T-cell (primary cell): ENCODE results near the gene CTBS. TPM values are rescaled to one million over a fixed set of nuclear protein-coding genes. Genes with fewer than 3 reads are reported as not detected.

Experiments used
- ATAC-seq, 4 experiments: fragments of 200-7000 bp in 3 of 4; fragments of 150-1000 bp in 1 of 4; cut with Tn5 transposase; replicated peaks in 1 of 4; 1 replicate in 3 of 4; 2 replicates in 1 of 4; pipeline ENCODE4 v1.10.0; 2021; ENCODE audit warnings: moderate library complexity in 3 of 4, mild to moderate bottlenecking in 2 of 4, moderate number of reproducible peaks in 1 of 4
- CTCF ChIA-PET, 2 donors: fragments of 300-600 bp; sonication (Branson Sonifier 250); formaldehyde crosslinking; loops; one replicate each; lab custom pipeline; 2022; ENCODE audit warnings: antibody characterized with exemption in 2 of 2; lab: Charles Lee
- POLR2A ChIA-PET, 2 donors: fragments of 300-600 bp; sonication (Branson Sonifier 250); formaldehyde crosslinking; loops; one replicate each; lab custom pipeline; 2022; ENCODE audit warnings: antibody characterized with exemption in 2 of 2; lab: Charles Lee
- DNase-seq, 35 experiments: peaks; one replicate each; pipeline versions ENCODE4 v3.0.0 to v3.0.0-alpha.2; 2013 to 2023
- H3K27ac ChIP-seq: one replicate; pipeline ENCODE4 v1.5.1; 2013; ENCODE audit warnings: low read length
- H3K27me3 ChIP-seq, 2 experiments: replicated peaks in 1 of 2; 1 replicate in 1 of 2; 2 replicates in 1 of 2; pipeline versions ENCODE4 v1.6.1 to v1.7.0; 2013; ENCODE audit warnings: low read length in 1 of 2, mixed read lengths in 1 of 2; ENCODE audit not compliant: control insufficient read depth in 2 of 2, insufficient read depth in 2 of 2; ENCODE audit errors: extremely low read depth in 1 of 2
- H3K36me3 ChIP-seq, 2 donors: 1 replicate in 1 of 2; 2 replicates in 1 of 2; pipeline versions ENCODE4 v1.6.1 to v1.7.0; 2013; ENCODE audit warnings: low read length in 1 of 2; ENCODE audit not compliant: control insufficient read depth in 2 of 2, insufficient read depth in 1 of 2; ENCODE audit errors: extremely low read depth in 1 of 2
- H3K4me1 ChIP-seq, 2 experiments: 1 replicate in 1 of 2; 2 replicates in 1 of 2; pipeline versions ENCODE4 v1.6.1 to v1.7.0; 2013; ENCODE audit warnings: low read length in 2 of 2, mixed read lengths in 1 of 2; ENCODE audit not compliant: insufficient read depth in 2 of 2, control insufficient read depth in 1 of 2; ENCODE audit errors: extremely low read depth in 1 of 2
- H3K4me3 ChIP-seq, 2 donors: 1 replicate in 1 of 2; 2 replicates in 1 of 2; pipeline versions ENCODE4 v1.5.1 to v1.7.0; 2013; ENCODE audit warnings: mild to moderate bottlenecking in 2 of 2, low read length in 1 of 2, moderate library complexity in 1 of 2; ENCODE audit not compliant: control insufficient read depth in 1 of 2; ENCODE audit errors: extremely low read depth in 1 of 2
- H3K9me3 ChIP-seq: 2 replicates; pipeline ENCODE4 v1.7.0; 2013
- H3K27ac Mint-ChIP-seq, 2 donors: one replicate each; pipeline ENCODE4 v1.8.0; 2020 to 2021; ENCODE audit warnings: mild to moderate bottlenecking in 2 of 2, mixed read lengths in 2 of 2
- H3K27me3 Mint-ChIP-seq, 2 donors: one replicate each; pipeline ENCODE4 v1.8.0; 2021 to 2022; ENCODE audit warnings: mixed read lengths in 2 of 2
- H3K36me3 Mint-ChIP-seq: one replicate; pipeline ENCODE4 v1.8.0; 2021; ENCODE audit warnings: mixed read lengths
- H3K4me1 Mint-ChIP-seq, 3 donors: one replicate each; pipeline ENCODE4 v1.8.0; 2020 to 2022; ENCODE audit warnings: mixed read lengths in 3 of 3, mild to moderate bottlenecking in 1 of 3
- H3K4me3 Mint-ChIP-seq, 3 donors: one replicate each; pipeline ENCODE4 v1.8.0; 2020 to 2022; ENCODE audit warnings: mild to moderate bottlenecking in 3 of 3, mixed read lengths in 3 of 3, moderate library complexity in 3 of 3
- H3K9me3 Mint-ChIP-seq, 3 donors: one replicate each; pipeline ENCODE4 v1.8.0; 2020 to 2022; ENCODE audit warnings: mixed read lengths in 3 of 3
- WGBS: methylation state at CpG from one replicate; pipeline ENCODE4 v1.1.5; 2013; ENCODE audit warnings: missing lambda C conversion rate; ENCODE audit not compliant: insufficient coverage; 5-methylcytosine and 5-hydroxymethylcytosine counted together
- total RNA-seq, 35 experiments: library from RNA in 6 of 35; stranded (reverse) in 6 of 35; fragments of 120-200 nt in 1 of 35; gene quantifications; one replicate each; pipeline versions ENCODE4 v1.2.1 to v1.2.4 and lab custom pipeline; 2013 to 2026

Gene CTBS
- total RNA-seq, 5 donors from 2014 or later (not counting 1 experiment from before 2014, with no cell fraction given) = 14.8 to 20.3 (median 16.4) TPM

GRCh38 chr1:84605157-84605556 is 30.9 kb upstream of the CTBS start:
- POLR2A ChIA-PET = no interaction called here
- CTCF ChIA-PET = interaction anchor here in 1 of 2 donors (1.4 kb wide), 1 partner anchor 15 kb away, joined by 3 read pairs; no protein-coding TSS in a partner anchor
- no peaks in the 10 kb centered on the region for H3K4me1 Mint-ChIP-seq
- H3K27me3 ChIP-seq = peaks cover 0 to 6% of the 10 kb centered on the region in 2 experiments
- no peaks in the 10 kb centered on the region for H3K4me1 ChIP-seq
- H3K4me3 ChIP-seq = peak overlapping the region in 1 of 2 donors; percentile 36
- peaks cover 8% of the 10 kb centered on the region for H3K36me3 Mint-ChIP-seq
- no peak overlapping the region for H3K4me3 Mint-ChIP-seq
- peaks cover 0 to 26% (median 25%) of the 10 kb centered on the region in 3 donors for H3K9me3 Mint-ChIP-seq
- H3K27ac Mint-ChIP-seq = no peak overlapping the region
- no peaks in the 10 kb centered on the region for H3K36me3 ChIP-seq
- no peaks in the 10 kb centered on the region for H3K27me3 Mint-ChIP-seq
- no peak for ATAC-seq
- H3K9me3 ChIP-seq = no peaks in the 10 kb centered on the region
- no peak for DNase-seq
- H3K27ac ChIP-seq = no peak overlapping the region
- WGBS = no CpG with 5 or more reads among the region's 1 CpG

GRCh38 chr1:84603941-84604830 is 29.9 kb upstream of the CTBS start:
- no peak for DNase-seq
- no peak overlapping the region for H3K27ac Mint-ChIP-seq
- ChIA-PET CTCF (interaction anchor here in 1 of 2 donors (1.4 kb wide), 1 partner anchor 16 kb away, joined by 3 read pairs; no protein-coding TSS in a partner anchor), POLR2A (no interaction called here)
- Histone ChIP-seq H3K9me3 (no peaks in the 10 kb centered on the region), H3K4me3 (no peak overlapping the region), H3K4me1 (no peaks in the 10 kb centered on the region), H3K27me3 (peaks cover 0 to 6% of the 10 kb centered on the region in 2 experiments), H3K36me3 (no peaks in the 10 kb centered on the region), H3K27ac (no peak overlapping the region)
- H3K36me3 Mint-ChIP-seq = peaks cover 8% of the 10 kb centered on the region
- H3K4me3 Mint-ChIP-seq = no peak overlapping the region
- H3K27me3 Mint-ChIP-seq = no peaks in the 10 kb centered on the region
- H3K9me3 Mint-ChIP-seq = peaks cover 0 to 26% (median 25%) of the 10 kb centered on the region in 3 donors
- H3K4me1 Mint-ChIP-seq = peaks cover 0 to 6% (median 1%) of the 10 kb centered on the region in 3 donors
- no peak for ATAC-seq
- 87% methylated on average over 5 of the region's 15 CpGs for WGBS

DNA sequence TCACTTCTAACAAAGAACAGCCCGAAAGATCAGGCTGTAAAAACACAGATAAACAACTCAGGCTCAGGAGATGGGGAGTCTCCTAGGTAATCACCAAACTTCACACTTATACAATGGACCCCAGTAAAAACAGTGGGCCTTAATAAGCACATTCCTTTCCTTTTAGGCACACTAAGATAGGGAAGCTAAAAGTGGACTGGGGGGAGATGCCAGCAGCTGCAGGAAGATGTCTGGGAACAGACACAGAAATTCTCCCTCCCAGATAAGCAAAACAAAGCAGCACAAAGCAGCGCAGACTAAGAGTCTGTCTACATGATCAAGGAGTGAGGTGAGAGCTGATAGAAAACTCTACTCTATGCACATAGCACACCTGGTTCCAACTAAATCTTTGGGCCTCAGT is 29.0 kb upstream of the CTBS start:
- Histone ChIP-seq H3K36me3 (no peaks in the 10 kb centered on the region), H3K4me1 (no peaks in the 10 kb centered on the region), H3K4me3 (no peak overlapping the region), H3K9me3 (no peaks in the 10 kb centered on the region), H3K27me3 (peaks cover 0 to 6% of the 10 kb centered on the region in 2 experiments), H3K27ac (no peak overlapping the region)
- DNase-seq (no peak), ATAC-seq (no peak)
- WGBS = no CpG with 5 or more reads among the region's 2 CpGs
- Mint-ChIP-seq H3K27ac (no peak overlapping the region), H3K4me1 (peaks cover 0 to 8% (median 3%) of the 10 kb centered on the region in 3 donors), H3K36me3 (peaks cover 8% of the 10 kb centered on the region), H3K9me3 (peaks cover 0 to 26% (median 25%) of the 10 kb centered on the region in 3 donors), H3K27me3 (no peaks in the 10 kb centered on the region), H3K4me3 (no peak overlapping the region)
- POLR2A ChIA-PET = no interaction called here
- CTCF ChIA-PET = no interaction called here

DNA sequence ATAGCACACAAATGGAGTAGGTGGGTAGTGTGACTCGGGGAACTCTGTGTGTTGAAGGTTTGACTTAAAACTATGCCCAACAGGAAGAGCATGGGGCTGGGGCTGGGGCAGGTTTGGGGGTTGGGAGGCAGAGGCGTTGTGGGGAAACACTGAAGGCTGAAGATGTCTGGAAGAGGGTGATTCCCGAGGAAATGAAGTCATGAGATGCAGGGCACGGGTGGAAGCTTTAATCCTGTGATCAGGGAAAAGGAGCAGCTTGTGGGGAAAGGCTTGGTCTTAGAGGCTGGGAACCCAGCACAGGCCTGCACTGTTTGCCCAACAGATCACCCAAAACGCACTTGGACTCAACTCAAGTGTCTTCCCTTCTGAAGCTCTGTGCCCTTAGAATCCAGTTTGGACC is 26.6 kb upstream of the CTBS start:
- no peak overlapping the region for H3K27ac Mint-ChIP-seq
- ChIA-PET POLR2A (no interaction called here), CTCF (interaction anchor here (0.5 to 0.8 kb wide), 4 partner anchors 29 to 1845 kb away, joined by 3 to 6 read pairs (median 3); no protein-coding TSS in a partner anchor)

GRCh38 chr1:84598846-84599741 is 24.9 kb upstream of the CTBS start:
- Mint-ChIP-seq H3K4me3 (no peak overlapping the region), H3K27me3 (no peaks in the 10 kb centered on the region), H3K36me3 (no peaks in the 10 kb centered on the region), H3K4me1 (peaks cover 0 to 8% (median 3%) of the 10 kb centered on the region in 3 donors), H3K9me3 (peaks cover 0 to under 1% (median 0%) of the 10 kb centered on the region in 3 donors), H3K27ac (peak overlapping the region in 1 of 2 donors; percentile 9)
- Histone ChIP-seq H3K9me3 (no peaks in the 10 kb centered on the region), H3K27me3 (no peaks in the 10 kb centered on the region), H3K4me3 (no peak overlapping the region), H3K27ac (no peak overlapping the region), H3K36me3 (no peaks in the 10 kb centered on the region), H3K4me1 (no peaks in the 10 kb centered on the region)
- DNase-seq = no peak
- CTCF ChIA-PET = interaction anchor here in 1 of 2 donors (0.5 kb wide), 1 partner anchor 492 kb away, joined by 3 read pairs; no protein-coding TSS in a partner anchor
- 59% methylated on average over 3 of the region's 5 CpGs for WGBS
- POLR2A ChIA-PET = no interaction called here
- ATAC-seq = no peak

More for the DNA sequence above, 26.6 kb upstream of the CTBS start:
- ATAC-seq (no peak), DNase-seq (no peak)
- peaks cover 6% of the 10 kb centered on the region for H3K36me3 Mint-ChIP-seq
- H3K4me3 ChIP-seq = no peak overlapping the region
- WGBS = 78% methylated on average over 4 of the region's 5 CpGs
- H3K36me3 ChIP-seq = no peaks in the 10 kb centered on the region
- peaks cover 0 to 17% (median 15%) of the 10 kb centered on the region in 3 donors for H3K9me3 Mint-ChIP-seq
- no peak overlapping the region for H3K27ac ChIP-seq
- no peak overlapping the region for H3K4me3 Mint-ChIP-seq
- no peaks in the 10 kb centered on the region for H3K9me3 ChIP-seq
- no peaks in the 10 kb centered on the region for H3K4me1 ChIP-seq
- no peaks in the 10 kb centered on the region for H3K27me3 Mint-ChIP-seq
- peaks cover 0 to 5% of the 10 kb centered on the region in 2 experiments for H3K27me3 ChIP-seq
- peaks cover 0 to 8% (median 3%) of the 10 kb centered on the region in 3 donors for H3K4me1 Mint-ChIP-seq

DNA sequence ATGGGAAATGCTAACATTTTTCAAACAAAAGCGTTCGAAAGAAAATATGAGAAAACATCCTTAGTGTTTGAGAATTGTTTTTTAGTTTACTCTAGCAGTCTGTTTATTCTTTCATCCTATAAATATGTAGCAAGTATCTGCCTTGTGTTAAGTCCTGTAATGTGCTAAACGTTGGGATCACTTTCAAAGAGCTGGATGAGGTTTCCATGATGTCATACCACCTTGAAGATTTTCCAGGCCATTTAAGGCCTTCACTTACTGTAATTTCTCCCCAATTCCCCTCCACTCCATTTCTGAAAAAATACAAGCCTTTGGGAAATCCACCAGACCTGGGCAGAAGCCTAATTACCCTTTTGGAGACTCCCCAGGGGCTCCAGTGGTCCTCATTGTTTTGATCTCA is 24.2 kb upstream of the CTBS start:
- Histone ChIP-seq H3K36me3 (no peaks in the 10 kb centered on the region), H3K4me3 (no peak overlapping the region), H3K27me3 (no peaks in the 10 kb centered on the region), H3K9me3 (no peaks in the 10 kb centered on the region), H3K27ac (no peak overlapping the region), H3K4me1 (no peaks in the 10 kb centered on the region)
- no peaks in the 10 kb centered on the region for H3K9me3 Mint-ChIP-seq
- no peak for ATAC-seq
- no peak overlapping the region for H3K4me3 Mint-ChIP-seq
- H3K4me1 Mint-ChIP-seq = peaks cover 0 to 8% (median 3%) of the 10 kb centered on the region in 3 donors
- H3K27ac Mint-ChIP-seq = no peak overlapping the region
- no CpG with 5 or more reads among the region's 3 CpGs for WGBS
- ChIA-PET CTCF (interaction anchor here in 1 of 2 donors (0.5 kb wide), 1 partner anchor 491 kb away, joined by 3 read pairs; no protein-coding TSS in a partner anchor), POLR2A (no interaction called here)
- no peak for DNase-seq
- no peaks in the 10 kb centered on the region for H3K36me3 Mint-ChIP-seq
- no peaks in the 10 kb centered on the region for H3K27me3 Mint-ChIP-seq
